ENCODE data around the gene NUDT8.

DNA sequence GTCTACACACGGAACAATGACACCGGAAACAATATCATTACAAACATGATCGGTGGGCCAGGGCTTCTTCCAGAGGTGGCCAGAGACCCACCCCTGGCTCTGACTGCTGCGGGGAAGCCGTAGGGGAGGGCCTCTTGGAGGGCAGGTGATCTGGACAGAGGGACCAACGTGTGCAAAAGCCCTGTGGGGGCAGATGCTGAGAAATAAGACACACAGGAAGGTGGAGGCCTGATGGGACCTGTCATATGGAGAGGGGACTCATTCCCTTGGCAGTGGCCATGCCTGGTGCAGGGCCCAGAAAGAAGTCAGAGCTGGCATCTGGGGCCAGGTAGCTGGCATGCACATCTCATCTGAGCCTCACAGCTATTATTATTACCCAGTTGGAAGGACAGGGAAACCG is 43.6 kb upstream of the NUDT8 start:
- no peak for TF ChIP-seq EZH2phosphoT487 (IDR thresholded peaks at IDR 0.05; ENCODE audit: insufficient read depth, low read depth)
- TF ChIP-seq EZH2 (IDR thresholded peaks at IDR 0.05; ENCODE audit: insufficient read depth, poor library complexity, severe bottlenecking): no peak
